Measurements from ENCODE around the gene FOXF2.

FOXF2 gene

GRCh38 chr6:1382883-1383728 lies 6.3 kb upstream of the FOXF2 start:
- no peak overlapping the region for H3K4me3 ChIP-seq (ENCODE audit: low read depth, low read length)
- TF ChIP-seq CTCF (IDR thresholded peaks at IDR 0.05; ENCODE audit: borderline replicate concordance, insufficient read depth, low read depth, low read length): no peak

- no peak for TF ChIP-seq CTCF (IDR thresholded peaks at IDR 0.05; ENCODE audit: borderline replicate concordance, insufficient read depth, low read depth, low read length)
- no peak overlapping the region for H3K4me3 ChIP-seq (ENCODE audit: low read depth, low read length)
These were observed 5.4 kb upstream of the FOXF2 start for GRCh38 chr6:1383729-1384548.

DNA sequence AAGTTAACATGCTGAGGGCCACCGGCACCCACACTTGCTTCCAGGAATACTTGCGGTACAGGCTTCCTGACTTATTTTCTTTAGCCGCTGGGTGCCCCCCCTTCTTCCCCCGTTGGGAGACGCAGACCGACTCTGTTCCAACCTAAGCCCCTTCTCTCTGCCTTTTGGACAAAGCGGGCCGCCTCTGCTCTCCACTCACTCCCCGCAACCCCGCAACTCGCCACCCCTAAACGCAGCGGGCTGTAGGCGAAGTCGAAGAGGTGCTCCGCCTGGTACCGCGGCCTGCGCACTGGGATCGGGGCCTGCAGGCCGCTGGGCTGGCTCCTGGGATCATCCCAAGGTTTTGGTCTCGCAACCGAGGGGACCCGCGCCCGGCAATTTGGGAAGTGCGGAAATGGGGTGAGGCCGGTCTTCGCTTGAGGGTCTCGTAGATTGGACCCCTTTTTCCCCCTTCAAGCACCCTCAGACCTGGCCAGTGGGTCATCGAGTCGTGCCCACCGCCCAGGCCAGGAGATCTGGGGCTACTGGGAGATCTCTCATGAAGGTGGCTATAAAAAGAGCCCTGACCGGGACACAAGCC lies 4.7 kb upstream of the FOXF2 start:
- TF ChIP-seq CTCF (IDR thresholded peaks at IDR 0.05; ENCODE audit: borderline replicate concordance, insufficient read depth, low read depth, low read length): no peak
- no peak overlapping the region for H3K4me3 ChIP-seq (ENCODE audit: low read depth, low read length)

- H3K4me3 ChIP-seq (ENCODE audit: low read depth, low read length): no peak overlapping the region
- no peak for TF ChIP-seq CTCF (IDR thresholded peaks at IDR 0.05; ENCODE audit: borderline replicate concordance, insufficient read depth, low read depth, low read length)
These were observed 4.0 kb upstream of the FOXF2 start for GRCh38 chr6:1385129-1386037.

GRCh38 chr6:1386038-1386709 lies 3.2 kb upstream of the FOXF2 start:
- H3K4me3 ChIP-seq (ENCODE audit: low read depth, low read length): no peak overlapping the region
- TF ChIP-seq CTCF (IDR thresholded peaks at IDR 0.05; ENCODE audit: borderline replicate concordance, insufficient read depth, low read depth, low read length): no peak

DNA sequence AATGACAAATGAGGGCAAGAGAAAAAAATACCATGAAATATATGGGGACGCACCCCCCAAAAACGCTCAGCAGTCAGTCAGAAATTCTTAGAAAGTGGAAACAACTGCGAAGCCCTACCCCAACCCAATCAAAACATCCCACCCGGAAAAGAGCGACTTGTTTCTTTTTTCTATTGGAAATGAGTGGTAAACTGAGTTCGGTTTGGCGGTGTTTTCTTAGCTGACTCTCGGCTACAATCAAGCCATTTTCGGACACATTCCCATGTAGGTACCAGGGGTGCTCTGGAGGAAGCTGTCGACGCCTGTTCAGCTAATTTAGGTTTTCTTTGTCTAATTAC lies 1.9 kb upstream of the FOXF2 start:
- no peak overlapping the region for H3K4me3 ChIP-seq (ENCODE audit: low read depth, low read length)
- no peak for TF ChIP-seq CTCF (IDR thresholded peaks at IDR 0.05; ENCODE audit: borderline replicate concordance, insufficient read depth, low read depth, low read length)
